Memory B cell (primary cell): Measurements from ENCODE around the gene SSH3.

ENCODE experiments used
- ATAC-seq: fragments of 150-1000 bp; cut with Tn5 transposase; 2 replicates; pipeline ENCODE4 v1.10.0; 2021; ENCODE audit warnings: low read depth, mild to moderate bottlenecking, moderate library complexity
- DNase-seq, 2 donors: peaks; one replicate each; pipeline ENCODE4 v3.0.0; 2022; ENCODE audit warnings: low spot score in 2 of 2
- H3K27ac Mint-ChIP-seq: one replicate; pipeline ENCODE4 v1.8.0; 2022; ENCODE audit warnings: mild to moderate bottlenecking, moderate library complexity, mixed read lengths
- H3K27me3 Mint-ChIP-seq: one replicate; pipeline ENCODE4 v1.8.0; 2022; ENCODE audit warnings: mixed read lengths
- H3K36me3 Mint-ChIP-seq: one replicate; pipeline ENCODE4 v1.8.0; 2022; ENCODE audit warnings: mild to moderate bottlenecking, mixed read lengths
- H3K4me1 Mint-ChIP-seq: one replicate; pipeline ENCODE4 v1.8.0; 2022; ENCODE audit warnings: mixed read lengths
- H3K4me3 Mint-ChIP-seq: one replicate; pipeline ENCODE4 v1.8.0; 2022; ENCODE audit warnings: mild to moderate bottlenecking, moderate library complexity, mixed read lengths
- H3K9me3 Mint-ChIP-seq: one replicate; pipeline ENCODE4 v1.8.0; 2022; ENCODE audit warnings: mixed read lengths

SSH3 gene

DNA sequence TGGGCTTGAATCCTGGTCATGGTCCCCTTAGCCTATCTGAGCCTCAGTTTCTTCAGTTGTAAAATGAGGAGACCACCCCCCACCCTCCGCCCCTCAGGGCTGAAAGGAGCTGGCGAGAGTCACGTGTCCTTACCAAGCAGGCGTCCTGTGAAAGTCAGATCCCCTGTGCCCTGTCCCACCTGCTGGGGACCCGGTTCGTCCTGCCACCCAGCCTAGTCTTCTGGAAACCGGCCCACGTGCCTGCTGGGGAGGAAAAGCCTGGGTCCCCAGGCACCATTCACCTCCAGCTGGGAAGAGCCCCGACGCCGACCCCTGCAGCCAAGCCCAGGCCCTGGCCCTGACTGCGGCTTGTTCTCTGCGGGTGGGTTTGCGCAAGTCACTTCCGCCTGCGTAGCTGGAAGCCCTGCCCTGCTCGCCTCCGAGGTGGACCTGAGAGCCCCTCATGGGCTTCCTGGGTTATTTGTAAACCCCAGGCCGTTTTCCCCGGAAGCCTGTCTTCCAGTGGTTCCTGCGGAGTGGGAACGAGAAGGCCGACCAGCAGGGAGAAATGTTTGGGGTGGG lies 679 bp upstream of the SSH3 start:
- Mint-ChIP-seq H3K9me3 (no peaks in the 10 kb centered on the region), H3K4me1 (no peaks in the 10 kb centered on the region), H3K27me3 (no peaks in the 10 kb centered on the region), H3K4me3 (no peak overlapping the region), H3K36me3 (peaks cover 14% of the 10 kb centered on the region), H3K27ac (no peak overlapping the region)
- no peak for ATAC-seq
- no peak for DNase-seq

DNA sequence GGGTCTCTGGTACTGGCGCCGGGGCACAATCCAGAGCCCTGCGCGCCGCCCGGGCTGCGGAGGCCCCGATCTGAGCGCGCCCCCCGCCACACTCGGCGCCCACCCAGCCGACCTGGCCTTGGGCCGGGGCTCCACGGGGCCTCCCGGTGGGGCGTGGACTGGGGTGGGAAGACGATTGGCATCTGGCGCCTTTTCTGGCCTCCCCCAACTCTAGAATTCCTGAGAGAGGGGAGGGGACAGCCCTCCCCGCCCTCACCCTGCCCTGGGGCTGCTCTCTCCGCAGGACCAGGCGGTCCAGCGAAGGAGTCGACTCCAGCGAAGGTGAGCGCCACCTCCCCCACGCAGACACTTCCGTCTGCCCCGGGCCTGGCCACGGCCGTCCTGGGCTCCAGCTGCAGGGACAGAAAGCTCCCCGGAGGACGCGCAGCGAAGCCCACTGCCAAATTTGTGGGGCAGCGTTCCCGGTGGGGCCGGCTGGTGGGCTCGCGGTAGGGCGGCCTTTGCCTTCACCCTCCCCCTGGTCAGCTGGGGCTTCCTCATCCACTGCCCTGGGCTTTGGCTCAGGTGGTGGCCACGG lies 593 bp downstream of the SSH3 start:
- Mint-ChIP-seq H3K9me3 (no peaks in the 10 kb centered on the region), H3K27me3 (no peaks in the 10 kb centered on the region), H3K36me3 (peaks cover 3% of the 10 kb centered on the region), H3K4me3 (no peak overlapping the region), H3K27ac (no peak overlapping the region), H3K4me1 (no peaks in the 10 kb centered on the region)
- peak; percentile 24 for ATAC-seq
- no peak for DNase-seq

- H3K4me3 Mint-ChIP-seq = no peak overlapping the region
- ATAC-seq = no peak
- H3K36me3 Mint-ChIP-seq = peaks cover 3% of the 10 kb centered on the region
- no peaks in the 10 kb centered on the region for H3K4me1 Mint-ChIP-seq
- DNase-seq = no peak
- no peaks in the 10 kb centered on the region for H3K9me3 Mint-ChIP-seq
- no peaks in the 10 kb centered on the region for H3K27me3 Mint-ChIP-seq
- no peak overlapping the region for H3K27ac Mint-ChIP-seq
Measured at GRCh38 chr11:67304511-67305113, 1.3 kb downstream of the SSH3 start.

DNA sequence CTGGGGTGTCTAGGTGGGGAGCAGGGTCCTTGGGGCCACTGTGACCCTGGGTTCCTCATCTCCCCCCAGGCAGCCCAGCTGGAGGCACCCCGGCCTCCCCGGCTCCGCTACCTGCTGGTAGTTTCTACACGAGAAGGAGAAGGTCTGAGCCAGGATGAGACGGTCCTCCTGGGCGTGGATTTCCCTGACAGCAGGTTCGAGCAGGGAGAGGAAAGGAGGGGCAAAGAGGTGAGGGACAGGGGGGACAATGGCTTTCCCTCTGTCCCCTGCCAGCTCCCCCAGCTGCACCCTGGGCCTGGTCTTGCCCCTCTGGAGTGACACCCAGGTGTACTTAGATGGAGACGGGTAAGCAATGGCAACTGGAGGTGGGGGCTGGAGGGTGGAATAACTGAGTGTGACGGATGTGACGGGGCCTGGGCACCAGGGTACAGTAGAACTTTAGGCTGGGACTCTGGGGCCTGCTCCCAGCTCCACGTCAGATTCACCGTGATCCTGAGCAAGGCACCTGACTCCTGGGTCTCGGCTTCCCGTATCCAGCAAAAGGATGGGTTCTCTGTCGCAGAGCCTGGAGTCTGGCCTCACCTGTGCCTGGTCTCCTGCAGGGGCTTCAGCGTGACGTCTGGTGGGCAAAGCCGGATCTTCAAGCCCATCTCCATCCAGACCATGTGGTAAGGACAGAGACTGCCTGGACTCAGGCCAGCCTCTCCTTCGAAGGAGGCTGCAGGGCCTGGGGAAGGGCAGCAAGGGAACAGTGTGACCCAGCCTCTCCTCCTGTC lies 3.6 kb downstream of the SSH3 start:
- no peak for DNase-seq
- no peak for ATAC-seq
- Mint-ChIP-seq H3K4me1 (no peaks in the 10 kb centered on the region), H3K36me3 (no peaks in the 10 kb centered on the region), H3K27ac (no peak overlapping the region), H3K4me3 (no peak overlapping the region), H3K27me3 (no peaks in the 10 kb centered on the region), H3K9me3 (no peaks in the 10 kb centered on the region)

- no peak overlapping the region for H3K27ac Mint-ChIP-seq
- no peak overlapping the region for H3K4me3 Mint-ChIP-seq
- no peak for DNase-seq
- no peaks in the 10 kb centered on the region for H3K36me3 Mint-ChIP-seq
- H3K27me3 Mint-ChIP-seq = no peaks in the 10 kb centered on the region
- H3K4me1 Mint-ChIP-seq = peaks cover 4% of the 10 kb centered on the region
- no peak for ATAC-seq
- H3K9me3 Mint-ChIP-seq = no peaks in the 10 kb centered on the region
Measured at GRCh38 chr11:67307545-67308001, 4.2 kb downstream of the SSH3 start.

DNA sequence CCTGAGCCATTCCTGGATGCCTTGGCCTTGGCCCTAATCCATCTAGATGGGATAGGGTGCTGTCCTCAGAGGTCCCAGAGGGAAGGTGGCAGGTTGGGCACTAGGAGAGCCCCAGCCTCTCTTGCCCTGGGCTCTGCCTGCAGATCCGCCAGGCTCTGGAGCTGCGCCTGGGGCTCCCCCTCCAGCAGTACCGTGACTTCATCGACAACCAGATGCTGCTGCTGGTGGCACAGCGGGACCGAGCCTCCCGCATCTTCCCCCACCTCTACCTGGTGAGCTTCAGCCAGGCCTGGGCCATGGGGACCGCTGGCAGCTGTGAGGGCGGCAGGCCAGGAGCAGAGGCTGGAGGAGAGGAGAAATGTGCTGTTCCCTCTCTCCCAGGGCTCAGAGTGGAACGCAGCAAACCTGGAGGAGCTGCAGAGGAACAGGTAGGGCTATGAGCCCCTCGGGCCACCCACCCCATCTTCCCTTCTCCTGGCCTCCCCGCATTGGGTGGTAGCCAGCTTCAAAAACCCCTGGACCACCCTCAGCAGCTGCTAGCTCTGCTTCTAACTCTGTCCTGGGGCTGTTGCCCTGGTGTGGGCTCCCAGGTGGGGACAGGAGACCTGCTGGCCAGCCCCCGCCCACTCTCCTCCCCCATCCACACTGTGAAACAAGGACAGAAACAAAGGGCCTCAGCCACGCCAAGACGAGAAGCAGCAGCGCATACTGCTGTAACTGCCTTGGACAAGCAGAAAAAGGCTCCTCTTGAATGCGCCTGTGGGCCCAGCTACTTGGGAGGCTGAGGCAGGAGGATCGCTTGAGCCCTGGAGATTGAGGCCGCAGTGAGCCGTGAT lies 4.9 kb downstream of the SSH3 start:
- ATAC-seq = no peak
- H3K9me3 Mint-ChIP-seq = no peaks in the 10 kb centered on the region
- H3K27me3 Mint-ChIP-seq = no peaks in the 10 kb centered on the region
- H3K27ac Mint-ChIP-seq = no peak overlapping the region
- no peak for DNase-seq
- H3K36me3 Mint-ChIP-seq = no peaks in the 10 kb centered on the region
- peaks cover 7% of the 10 kb centered on the region for H3K4me1 Mint-ChIP-seq
- H3K4me3 Mint-ChIP-seq = no peak overlapping the region

DNA sequence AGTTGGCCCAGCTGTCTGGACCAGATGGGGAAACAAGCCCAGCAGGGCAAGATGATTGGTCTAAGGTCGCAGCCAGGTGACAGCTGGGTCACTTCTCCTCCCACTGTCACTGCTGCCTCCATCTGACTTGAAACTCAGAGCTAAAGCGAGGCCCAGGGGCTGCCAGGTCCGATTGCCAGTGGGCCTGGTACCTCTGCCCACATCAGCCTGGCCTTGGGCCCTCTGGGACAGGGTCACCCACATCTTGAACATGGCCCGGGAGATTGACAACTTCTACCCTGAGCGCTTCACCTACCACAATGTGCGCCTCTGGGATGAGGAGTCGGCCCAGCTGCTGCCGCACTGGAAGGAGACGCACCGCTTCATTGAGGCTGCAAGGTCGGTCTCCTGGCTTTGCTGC lies 5.8 kb downstream of the SSH3 start:
- no peak overlapping the region for H3K27ac Mint-ChIP-seq
- H3K4me3 Mint-ChIP-seq = no peak overlapping the region
- DNase-seq (no peak), ATAC-seq (no peak)
- peaks cover 7% of the 10 kb centered on the region for H3K4me1 Mint-ChIP-seq
- H3K9me3 Mint-ChIP-seq = no peaks in the 10 kb centered on the region
- H3K36me3 Mint-ChIP-seq = no peaks in the 10 kb centered on the region
- H3K27me3 Mint-ChIP-seq = no peaks in the 10 kb centered on the region

DNA sequence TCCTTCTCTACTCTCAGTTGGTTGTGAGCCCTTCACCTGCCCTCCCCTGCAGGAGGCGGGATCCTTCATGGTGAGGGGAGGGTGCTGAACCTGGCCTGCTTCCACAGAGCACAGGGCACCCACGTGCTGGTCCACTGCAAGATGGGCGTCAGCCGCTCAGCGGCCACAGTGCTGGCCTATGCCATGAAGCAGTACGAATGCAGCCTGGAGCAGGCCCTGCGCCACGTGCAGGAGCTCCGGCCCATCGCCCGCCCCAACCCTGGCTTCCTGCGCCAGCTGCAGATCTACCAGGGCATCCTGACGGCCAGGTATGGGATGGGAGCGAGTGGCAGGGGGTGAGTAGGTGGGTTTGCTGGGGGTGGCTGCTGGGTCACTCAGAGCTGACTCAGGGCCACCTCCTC lies 6.3 kb downstream of the SSH3 start:
- Mint-ChIP-seq H3K9me3 (no peaks in the 10 kb centered on the region), H3K36me3 (no peaks in the 10 kb centered on the region), H3K4me1 (peaks cover 7% of the 10 kb centered on the region), H3K27me3 (no peaks in the 10 kb centered on the region), H3K4me3 (no peak overlapping the region), H3K27ac (no peak overlapping the region)
- DNase-seq (no peak), ATAC-seq (no peak)

GRCh38 chr11:67310246-67311050 lies 7.1 kb downstream of the SSH3 start:
- ATAC-seq = no peak
- peaks cover 7% of the 10 kb centered on the region for H3K4me1 Mint-ChIP-seq
- no peak overlapping the region for H3K4me3 Mint-ChIP-seq
- H3K36me3 Mint-ChIP-seq = no peaks in the 10 kb centered on the region
- H3K27ac Mint-ChIP-seq = no peak overlapping the region
- no peaks in the 10 kb centered on the region for H3K9me3 Mint-ChIP-seq
- H3K27me3 Mint-ChIP-seq = no peaks in the 10 kb centered on the region
- no peak for DNase-seq

GRCh38 chr11:67311051-67311555 lies 7.8 kb downstream of the SSH3 start:
- no peak overlapping the region for H3K27ac Mint-ChIP-seq
- H3K4me1 Mint-ChIP-seq = peaks cover 7% of the 10 kb centered on the region
- no peak overlapping the region for H3K4me3 Mint-ChIP-seq

DNA sequence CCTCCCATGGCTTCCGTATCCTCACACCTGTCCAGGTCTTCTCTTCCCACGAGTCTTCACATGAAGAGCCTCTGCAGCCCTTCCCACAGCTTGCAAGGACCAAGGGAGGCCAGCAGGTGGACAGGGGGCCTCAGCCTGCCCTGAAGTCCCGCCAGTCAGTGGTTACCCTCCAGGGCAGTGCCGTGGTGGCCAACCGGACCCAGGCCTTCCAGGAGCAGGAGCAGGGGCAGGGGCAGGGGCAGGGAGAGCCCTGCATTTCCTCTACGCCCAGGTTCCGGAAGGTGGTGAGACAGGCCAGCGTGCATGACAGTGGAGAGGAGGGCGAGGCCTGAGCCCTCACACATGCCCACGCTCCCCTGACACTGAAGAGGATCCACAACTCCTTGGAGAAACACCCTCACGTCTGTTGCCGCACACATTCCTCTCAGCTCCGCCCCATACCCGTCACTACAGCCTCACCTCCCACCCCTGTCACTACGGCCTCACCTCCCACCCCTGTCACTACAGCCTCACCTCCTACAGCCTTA lies 8.3 kb downstream of the SSH3 start:
- no peak overlapping the region for H3K27ac Mint-ChIP-seq
- no peaks in the 10 kb centered on the region for H3K36me3 Mint-ChIP-seq
- DNase-seq (no peak), ATAC-seq (no peak)
- no peaks in the 10 kb centered on the region for H3K27me3 Mint-ChIP-seq
- no peak overlapping the region for H3K4me3 Mint-ChIP-seq
- no peaks in the 10 kb centered on the region for H3K9me3 Mint-ChIP-seq
- peaks cover 7% of the 10 kb centered on the region for H3K4me1 Mint-ChIP-seq

More at GRCh38 chr11:67311051-67311555, 7.8 kb downstream of the SSH3 start:
- Mint-ChIP-seq H3K27me3 (no peaks in the 10 kb centered on the region), H3K9me3 (no peaks in the 10 kb centered on the region), H3K36me3 (no peaks in the 10 kb centered on the region)
- ATAC-seq = no peak
- no peak for DNase-seq

- Mint-ChIP-seq H3K9me3 (no peaks in the 10 kb centered on the region), H3K4me3 (no peak overlapping the region), H3K4me1 (peaks cover 7% of the 10 kb centered on the region), H3K27me3 (no peaks in the 10 kb centered on the region), H3K27ac (peak overlapping the region; percentile 39), H3K36me3 (no peaks in the 10 kb centered on the region)
- ATAC-seq (no peak), DNase-seq (no peak)
Measured at GRCh38 chr11:67312187-67313021, 9.1 kb downstream of the SSH3 start.
